HepG2 (cell line): ENCODE measurements around the gene LRRC8E. TPM values are rescaled to one million over a fixed set of nuclear protein-coding genes. Genes with fewer than 3 reads are reported as not detected.

Source experiments
- HOXA3 ChIP-seq: sonication (generic); formaldehyde crosslinking; IDR thresholded peaks from 2 replicates; pipeline ENCODE4 v1.5.0; 2020; ENCODE audit warnings: missing genetic modification reagents
- MATR3 ChIP-seq: sonication (generic); formaldehyde crosslinking; IDR thresholded peaks from 2 replicates; pipeline ENCODE4 v1.4.0; 2020; ENCODE audit warnings: missing genetic modification reagents
- SAP130 ChIP-seq: IDR thresholded peaks from 2 replicates; pipeline ENCODE4 v1.6.1; 2016; ENCODE audit warnings: low read depth
- polyA plus RNA-seq, 8 experiments: library from polyadenylated mRNA; depleted of rRNA in 3 of 8; stranded (reverse) in 7 of 8; unstranded in 1 of 8; fragments of >200 nt; fragmentation: Illumina TruSeq in 4 of 8; extraction: Trizol in 4 of 8; gene quantifications; 2 replicates each; pipeline versions ENCODE4 v1.2.1 to v1.2.3, GENCODE V29; 2011 to 2016; ENCODE audit warnings: low read depth in 4 of 8, missing spikeins in 1 of 8, mixed read lengths in 1 of 8; ENCODE audit not compliant: insufficient read depth in 1 of 8
- total RNA-seq, 5 experiments: library from RNA; depleted of rRNA; stranded (reverse); fragments of >200 nt; fragmentation: Illumina TruSeq; extraction: Trizol; gene quantifications; 2 replicates each; pipeline ENCODE4 v1.2.3, GENCODE V29; 2016; ENCODE audit warnings: low read depth in 1 of 5
- TF ChIP-seq, protein P1 (sequence below): IDR thresholded peaks from 2 replicates; pipeline ENCODE4 v1.6.1; 2016; ENCODE audit warnings: control low read depth
- TF ChIP-seq, protein P2 (sequence below): sonication (generic); formaldehyde crosslinking; IDR thresholded peaks from 2 replicates; pipeline ENCODE4 v1.8.0; 2023; ENCODE audit warnings: mild to moderate bottlenecking, missing genetic modification reagents
- TF ChIP-seq, protein P3 (sequence below): IDR thresholded peaks from 2 replicates; pipeline ENCODE4 v1.6.1; 2016; ENCODE audit warnings: missing compliant biosample characterization, missing genetic modification reagents, borderline replicate concordance
- TF ChIP-seq, protein P4 (sequence below), 2 experiments: fragments of 450-650 bp in 1 of 2; sonication (generic) in 1 of 2; formaldehyde crosslinking in 1 of 2; IDR thresholded peaks; 2 replicates each; pipeline versions ENCODE4 v1.6.1 to v1.8.0; 2016 to 2022; ENCODE audit warnings: antibody characterized with exemption in 1 of 2, mild to moderate bottlenecking in 1 of 2, missing genetic modification reagents in 1 of 2
- TF ChIP-seq, protein P5 (sequence below), 2 experiments: sonication (generic) in 1 of 2; formaldehyde crosslinking in 1 of 2; IDR thresholded peaks; 2 replicates each; pipeline versions ENCODE4 v1.4.0 to v1.6.1; 2016 to 2020; ENCODE audit warnings: borderline replicate concordance in 1 of 2, low read depth in 1 of 2, mild to moderate bottlenecking in 1 of 2, missing genetic modification reagents in 1 of 2

LRRC8E gene
- total and polyA plus RNA-seq, 2 of the 13 experiments (the other 11 are each of a cell fraction or from before 2014, with no cell fraction given): 8.0 to 10.3 TPM

DNA sequence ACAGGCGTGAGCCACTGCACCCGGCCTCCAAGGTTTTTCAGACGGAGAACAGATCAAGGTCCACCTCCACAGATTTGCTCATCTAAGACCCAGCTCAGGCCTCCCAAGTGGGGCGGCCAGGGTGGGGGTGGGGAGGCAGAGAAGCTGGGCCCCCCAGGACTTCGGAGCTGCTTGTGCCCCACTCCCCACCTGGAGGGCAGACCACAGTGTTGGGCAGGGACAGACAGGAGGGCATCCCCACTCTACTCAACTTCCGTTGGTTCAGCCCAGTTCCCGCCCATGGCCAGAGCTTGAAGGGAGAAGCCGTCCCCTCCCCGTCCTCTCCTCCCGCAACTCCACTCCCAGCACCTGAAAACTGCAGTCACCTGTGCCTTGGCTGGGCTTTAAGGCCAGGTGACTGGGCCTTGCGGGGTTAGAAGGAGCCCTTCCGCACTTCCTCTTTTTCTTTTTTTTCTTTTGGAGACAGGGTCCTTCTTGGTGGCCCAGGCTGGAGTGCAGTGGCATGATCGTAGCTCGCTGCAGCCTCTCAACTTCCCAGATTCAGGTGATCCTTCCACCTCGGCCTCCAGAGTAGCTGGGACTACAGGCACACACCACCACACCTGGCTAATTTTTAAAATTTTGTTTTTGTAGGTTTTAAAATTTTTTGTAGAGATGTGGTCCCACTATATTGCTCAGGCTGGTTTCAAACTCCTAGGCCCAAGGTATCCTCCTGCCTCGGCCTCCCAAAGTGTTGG lies 734 bp upstream of the LRRC8E start (continued):
- TF ChIP-seq, protein P1, sequence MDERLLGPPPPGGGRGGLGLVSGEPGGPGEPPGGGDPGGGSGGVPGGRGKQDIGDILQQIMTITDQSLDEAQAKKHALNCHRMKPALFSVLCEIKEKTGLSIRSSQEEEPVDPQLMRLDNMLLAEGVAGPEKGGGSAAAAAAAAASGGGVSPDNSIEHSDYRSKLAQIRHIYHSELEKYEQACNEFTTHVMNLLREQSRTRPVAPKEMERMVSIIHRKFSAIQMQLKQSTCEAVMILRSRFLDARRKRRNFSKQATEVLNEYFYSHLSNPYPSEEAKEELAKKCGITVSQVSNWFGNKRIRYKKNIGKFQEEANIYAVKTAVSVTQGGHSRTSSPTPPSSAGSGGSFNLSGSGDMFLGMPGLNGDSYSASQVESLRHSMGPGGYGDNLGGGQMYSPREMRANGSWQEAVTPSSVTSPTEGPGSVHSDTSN (CRISPR knock-in tag): no peak
- TF ChIP-seq, protein P2, sequence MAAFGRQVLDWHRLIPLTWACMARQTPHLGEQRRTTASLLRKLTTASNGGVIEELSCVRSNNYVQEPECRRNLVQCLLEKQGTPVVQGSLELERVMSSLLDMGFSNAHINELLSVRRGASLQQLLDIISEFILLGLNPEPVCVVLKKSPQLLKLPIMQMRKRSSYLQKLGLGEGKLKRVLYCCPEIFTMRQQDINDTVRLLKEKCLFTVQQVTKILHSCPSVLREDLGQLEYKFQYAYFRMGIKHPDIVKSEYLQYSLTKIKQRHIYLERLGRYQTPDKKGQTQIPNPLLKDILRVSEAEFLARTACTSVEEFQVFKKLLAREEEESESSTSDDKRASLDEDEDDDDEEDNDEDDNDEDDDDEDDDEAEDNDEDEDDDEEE: no peak
- TF ChIP-seq, protein P3, sequence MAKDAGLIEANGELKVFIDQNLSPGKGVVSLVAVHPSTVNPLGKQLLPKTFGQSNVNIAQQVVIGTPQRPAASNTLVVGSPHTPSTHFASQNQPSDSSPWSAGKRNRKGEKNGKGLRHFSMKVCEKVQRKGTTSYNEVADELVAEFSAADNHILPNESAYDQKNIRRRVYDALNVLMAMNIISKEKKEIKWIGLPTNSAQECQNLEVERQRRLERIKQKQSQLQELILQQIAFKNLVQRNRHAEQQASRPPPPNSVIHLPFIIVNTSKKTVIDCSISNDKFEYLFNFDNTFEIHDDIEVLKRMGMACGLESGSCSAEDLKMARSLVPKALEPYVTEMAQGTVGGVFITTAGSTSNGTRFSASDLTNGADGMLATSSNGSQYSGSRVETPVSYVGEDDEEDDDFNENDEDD: peak; percentile 49; the same call in 1 of the 2 replicates
- TF ChIP-seq MATR3 (CRISPR knock-in tag): no peak
- TF ChIP-seq, protein P4, sequence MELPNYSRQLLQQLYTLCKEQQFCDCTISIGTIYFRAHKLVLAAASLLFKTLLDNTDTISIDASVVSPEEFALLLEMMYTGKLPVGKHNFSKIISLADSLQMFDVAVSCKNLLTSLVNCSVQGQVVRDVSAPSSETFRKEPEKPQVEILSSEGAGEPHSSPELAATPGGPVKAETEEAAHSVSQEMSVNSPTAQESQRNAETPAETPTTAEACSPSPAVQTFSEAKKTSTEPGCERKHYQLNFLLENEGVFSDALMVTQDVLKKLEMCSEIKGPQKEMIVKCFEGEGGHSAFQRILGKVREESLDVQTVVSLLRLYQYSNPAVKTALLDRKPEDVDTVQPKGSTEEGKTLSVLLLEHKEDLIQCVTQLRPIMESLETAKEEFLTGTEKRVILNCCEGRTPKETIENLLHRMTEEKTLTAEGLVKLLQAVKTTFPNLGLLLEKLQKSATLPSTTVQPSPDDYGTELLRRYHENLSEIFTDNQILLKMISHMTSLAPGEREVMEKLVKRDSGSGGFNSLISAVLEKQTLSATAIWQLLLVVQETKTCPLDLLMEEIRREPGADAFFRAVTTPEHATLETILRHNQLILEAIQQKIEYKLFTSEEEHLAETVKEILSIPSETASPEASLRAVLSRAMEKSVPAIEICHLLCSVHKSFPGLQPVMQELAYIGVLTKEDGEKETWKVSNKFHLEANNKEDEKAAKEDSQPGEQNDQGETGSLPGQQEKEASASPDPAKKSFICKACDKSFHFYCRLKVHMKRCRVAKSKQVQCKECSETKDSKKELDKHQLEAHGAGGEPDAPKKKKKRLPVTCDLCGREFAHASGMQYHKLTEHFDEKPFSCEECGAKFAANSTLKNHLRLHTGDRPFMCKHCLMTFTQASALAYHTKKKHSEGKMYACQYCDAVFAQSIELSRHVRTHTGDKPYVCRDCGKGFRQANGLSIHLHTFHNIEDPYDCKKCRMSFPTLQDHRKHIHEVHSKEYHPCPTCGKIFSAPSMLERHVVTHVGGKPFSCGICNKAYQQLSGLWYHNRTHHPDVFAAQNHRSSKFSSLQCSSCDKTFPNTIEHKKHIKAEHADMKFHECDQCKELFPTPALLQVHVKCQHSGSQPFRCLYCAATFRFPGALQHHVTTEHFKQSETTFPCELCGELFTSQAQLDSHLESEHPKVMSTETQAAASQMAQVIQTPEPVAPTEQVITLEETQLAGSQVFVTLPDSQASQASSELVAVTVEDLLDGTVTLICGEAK (IDR thresholded peaks at IDR 0.05): no peak
- TF ChIP-seq, protein P4 (CRISPR knock-in tag; IDR thresholded peaks at IDR 0.05): no peak
- TF ChIP-seq, protein P5, sequence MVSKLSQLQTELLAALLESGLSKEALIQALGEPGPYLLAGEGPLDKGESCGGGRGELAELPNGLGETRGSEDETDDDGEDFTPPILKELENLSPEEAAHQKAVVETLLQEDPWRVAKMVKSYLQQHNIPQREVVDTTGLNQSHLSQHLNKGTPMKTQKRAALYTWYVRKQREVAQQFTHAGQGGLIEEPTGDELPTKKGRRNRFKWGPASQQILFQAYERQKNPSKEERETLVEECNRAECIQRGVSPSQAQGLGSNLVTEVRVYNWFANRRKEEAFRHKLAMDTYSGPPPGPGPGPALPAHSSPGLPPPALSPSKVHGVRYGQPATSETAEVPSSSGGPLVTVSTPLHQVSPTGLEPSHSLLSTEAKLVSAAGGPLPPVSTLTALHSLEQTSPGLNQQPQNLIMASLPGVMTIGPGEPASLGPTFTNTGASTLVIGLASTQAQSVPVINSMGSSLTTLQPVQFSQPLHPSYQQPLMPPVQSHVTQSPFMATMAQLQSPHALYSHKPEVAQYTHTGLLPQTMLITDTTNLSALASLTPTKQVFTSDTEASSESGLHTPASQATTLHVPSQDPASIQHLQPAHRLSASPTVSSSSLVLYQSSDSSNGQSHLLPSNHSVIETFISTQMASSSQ (IDR thresholded peaks at IDR 0.05; ENCODE audit: low read depth): no peak
- TF ChIP-seq, protein P5 (CRISPR knock-in tag; IDR thresholded peaks at IDR 0.05; ENCODE audit: borderline replicate concordance): no peak
- 0 out of 2 replicates have a peak, but pooled peaks have one; percentile 31 for TF ChIP-seq HOXA3 (CRISPR knock-in tag)
- peak; percentile 42 for TF ChIP-seq SAP130 (CRISPR knock-in tag)
